ENCODE data around the gene CALML5. TPM values are rescaled to one million over a fixed set of nuclear protein-coding genes. Genes with fewer than 3 reads are reported as not detected.

The CALML5 gene
- total RNA-seq, 1 donor from 2014 or later: not detected

DNA sequence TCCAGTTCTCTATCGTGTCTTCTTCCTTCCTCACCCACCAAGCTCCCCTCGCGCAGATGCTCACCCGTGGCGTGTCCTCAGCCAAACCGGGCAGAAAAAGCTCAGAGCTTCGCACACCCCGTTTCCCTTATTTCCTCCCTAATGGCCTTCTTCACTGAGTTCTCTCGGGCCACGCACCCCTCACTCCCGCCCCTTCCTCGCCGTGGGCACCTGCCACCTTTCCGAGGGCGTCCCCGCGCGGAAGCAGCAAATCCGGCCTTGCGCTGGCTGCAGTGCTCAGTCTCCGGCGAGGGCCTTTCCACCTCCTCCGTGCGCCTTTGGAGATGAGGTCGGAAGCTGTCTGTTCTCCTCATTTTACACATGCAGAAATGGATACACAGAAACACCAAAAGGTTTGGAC is 13.0 kb upstream of the CALML5 start:
- Histone ChIP-seq H3K9me3 (no peaks in the 10 kb centered on the region), H3K4me3 (no peak overlapping the region), H3K27ac (no peak overlapping the region), H3K4me1 (no peaks in the 10 kb centered on the region), H3K36me3 (no peaks in the 10 kb centered on the region), H3K27me3 (no peaks in the 10 kb centered on the region)
- intact Hi-C loops (cut with DNase I): no loop called here
- TF ChIP-seq CTCF (IDR thresholded peaks at IDR 0.05): no peak
- DNase-seq (ENCODE audit: low spot score in 2 of 2): no peak

GRCh38 chr10:5511885-5512280 is 12.5 kb upstream of the CALML5 start:
- H3K9me3 ChIP-seq: no peaks in the 10 kb centered on the region
- no peak for DNase-seq (ENCODE audit: low spot score in 2 of 2)

DNA sequence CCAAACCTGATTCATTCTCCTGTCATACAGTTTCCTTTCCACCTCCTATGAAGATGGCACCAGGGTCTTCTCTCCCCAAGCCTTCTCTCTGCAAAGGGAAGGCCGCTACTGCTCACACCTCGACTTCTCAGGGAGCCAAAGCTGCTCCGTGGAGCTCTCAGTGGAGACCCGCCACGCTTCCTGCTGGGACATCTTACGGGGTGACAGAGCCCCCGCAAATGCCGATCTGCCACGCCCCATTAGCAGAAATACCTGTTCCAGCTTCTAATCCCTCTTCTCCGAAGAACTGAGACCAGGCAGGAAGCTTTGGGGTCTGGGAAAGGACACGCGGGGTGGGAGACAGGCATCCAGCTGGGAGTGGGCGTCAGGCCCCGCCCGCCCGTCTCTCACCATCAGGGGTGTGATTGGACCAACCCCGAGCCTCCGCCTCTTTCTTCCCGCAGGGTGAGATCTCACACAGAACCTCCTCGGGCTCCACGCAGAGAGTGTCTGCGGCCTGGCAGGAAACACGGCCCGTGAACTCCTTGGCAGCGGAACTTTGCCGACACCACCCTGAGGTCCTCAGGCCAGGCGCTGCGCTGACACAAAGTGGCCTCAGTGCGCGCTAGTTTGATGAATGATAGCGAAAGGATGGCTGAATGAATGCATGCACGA is 12.0 kb upstream of the CALML5 start:
- no peak overlapping the region for H3K4me3 ChIP-seq
- no peaks in the 10 kb centered on the region for H3K36me3 ChIP-seq
- H3K27ac ChIP-seq: no peak overlapping the region
- no peak for DNase-seq (ENCODE audit: low spot score in 2 of 2)
- TF ChIP-seq CTCF (IDR thresholded peaks at IDR 0.05): no peak
- no peaks in the 10 kb centered on the region for H3K27me3 ChIP-seq
- intact Hi-C loops (cut with DNase I): no loop called here
- H3K9me3 ChIP-seq: no peaks in the 10 kb centered on the region
- H3K4me1 ChIP-seq: no peaks in the 10 kb centered on the region

More at GRCh38 chr10:5511885-5512280, 12.5 kb upstream of the CALML5 start:
- Histone ChIP-seq H3K27ac (no peak overlapping the region), H3K36me3 (no peaks in the 10 kb centered on the region), H3K4me1 (no peaks in the 10 kb centered on the region), H3K4me3 (no peak overlapping the region), H3K27me3 (no peaks in the 10 kb centered on the region)
- TF ChIP-seq CTCF (IDR thresholded peaks at IDR 0.05): no peak
- intact Hi-C loops (cut with DNase I): no loop called here

GRCh38 chr10:5510281-5511072 is 11.1 kb upstream of the CALML5 start:
- Histone ChIP-seq H3K27ac (no peak overlapping the region), H3K27me3 (no peaks in the 10 kb centered on the region), H3K9me3 (no peaks in the 10 kb centered on the region), H3K4me3 (no peak overlapping the region), H3K36me3 (no peaks in the 10 kb centered on the region), H3K4me1 (no peaks in the 10 kb centered on the region)
- intact Hi-C loops (cut with DNase I): no loop called here
- no peak for TF ChIP-seq CTCF (IDR thresholded peaks at IDR 0.05)
- no peak for DNase-seq (ENCODE audit: low spot score in 2 of 2)

GRCh38 chr10:5509691-5510090 is 10.3 kb upstream of the CALML5 start:
- no peaks in the 10 kb centered on the region for H3K9me3 ChIP-seq
- intact Hi-C loops (cut with DNase I): no loop called here
- no peak overlapping the region for H3K4me3 ChIP-seq
- no peak for TF ChIP-seq CTCF (IDR thresholded peaks at IDR 0.05)
- H3K27ac ChIP-seq: no peak overlapping the region
- no peaks in the 10 kb centered on the region for H3K4me1 ChIP-seq
- H3K27me3 ChIP-seq: no peaks in the 10 kb centered on the region
- H3K36me3 ChIP-seq: no peaks in the 10 kb centered on the region
- DNase-seq (ENCODE audit: low spot score in 2 of 2): no peak

Measured in ascending aorta (tissue), 2 donors.